ENCODE results near the gene PTCD3.

PTCD3 gene

DNA sequence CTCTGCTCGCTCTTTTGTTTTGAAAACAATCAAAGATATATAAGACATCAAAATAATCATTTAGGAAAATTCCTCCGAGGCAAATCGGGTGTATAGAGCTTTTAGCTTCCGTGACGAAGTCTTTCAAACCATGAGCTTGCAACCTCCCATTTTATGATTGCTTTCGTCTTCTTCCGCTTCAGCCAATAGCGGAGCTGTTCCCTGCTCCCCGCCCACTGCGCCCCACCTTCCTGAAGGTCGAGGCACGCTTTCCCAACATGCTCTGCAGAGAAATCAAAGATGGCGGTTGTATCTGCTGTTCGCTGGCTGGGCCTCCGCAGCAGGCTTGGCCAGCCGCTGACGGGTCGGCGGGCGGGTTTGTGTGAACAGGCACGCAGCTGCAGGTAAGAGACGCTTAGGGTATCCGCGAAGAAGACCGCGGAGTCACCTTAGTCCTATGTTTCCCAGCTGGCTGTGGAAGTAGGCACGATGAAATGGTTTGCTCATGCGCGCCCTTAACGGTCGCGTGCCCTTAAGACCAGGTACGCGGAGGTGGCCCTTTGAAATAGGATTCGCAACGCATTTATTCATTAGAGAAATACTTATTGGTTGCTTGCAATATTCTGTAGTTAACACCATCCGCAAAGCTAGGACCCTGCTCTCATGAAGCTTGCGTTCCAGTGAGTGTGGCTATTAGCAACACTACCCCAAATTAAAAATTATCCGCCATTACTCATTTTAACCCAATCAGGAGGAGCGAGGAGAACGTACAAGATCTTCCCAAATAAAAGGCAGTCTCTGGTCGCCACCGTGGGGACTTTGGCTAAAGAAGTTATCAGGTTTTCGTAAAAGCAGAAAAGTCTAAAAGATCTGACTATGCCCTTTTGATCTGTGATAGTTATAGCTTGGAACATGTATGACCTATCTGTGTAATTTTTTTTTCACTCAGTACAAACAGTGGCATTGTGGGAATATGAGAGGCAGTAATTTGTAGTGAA is at the start of gene PTCD3:
Gene PTCD3 (plus strand): TSS at position 267 of the 977 bp plus-strand sequence. CDS start 13 bp downstream, at position 280.
- DNase-seq (ENCODE audit: extremely low spot score, insufficient read length, low read depth), result peak; percentile 75
- FAIRE-seq, result peak; percentile 96

- DNase-seq (ENCODE audit: extremely low spot score, insufficient read length, low read depth) (no peak), FAIRE-seq (no peak)
Observed at GRCh38 chr2:86056590-86057331, 49.3 kb upstream of the PTCD3 start.

DNA sequence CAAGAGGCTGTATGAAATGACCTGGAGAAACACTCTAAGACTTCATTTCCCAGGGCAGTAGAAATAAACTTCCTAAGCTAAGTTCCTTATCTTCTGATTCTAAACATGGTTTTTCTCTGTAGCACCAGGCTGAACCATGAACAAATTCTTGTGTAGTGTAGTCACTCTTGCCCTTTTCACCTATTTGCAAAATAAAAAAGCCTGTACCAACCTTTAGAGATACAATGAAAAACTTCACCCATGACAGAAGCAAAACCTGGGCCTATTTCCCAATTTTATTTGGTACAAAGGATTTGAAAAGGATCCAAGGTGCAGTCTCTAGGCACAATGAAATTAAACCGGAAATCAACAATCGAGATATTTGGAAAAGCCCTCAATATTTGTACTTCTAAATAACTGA is 44.0 kb upstream of the PTCD3 start:
- DNase-seq (ENCODE audit: extremely low spot score, insufficient read length, low read depth) (no peak), FAIRE-seq (no peak)

DNA sequence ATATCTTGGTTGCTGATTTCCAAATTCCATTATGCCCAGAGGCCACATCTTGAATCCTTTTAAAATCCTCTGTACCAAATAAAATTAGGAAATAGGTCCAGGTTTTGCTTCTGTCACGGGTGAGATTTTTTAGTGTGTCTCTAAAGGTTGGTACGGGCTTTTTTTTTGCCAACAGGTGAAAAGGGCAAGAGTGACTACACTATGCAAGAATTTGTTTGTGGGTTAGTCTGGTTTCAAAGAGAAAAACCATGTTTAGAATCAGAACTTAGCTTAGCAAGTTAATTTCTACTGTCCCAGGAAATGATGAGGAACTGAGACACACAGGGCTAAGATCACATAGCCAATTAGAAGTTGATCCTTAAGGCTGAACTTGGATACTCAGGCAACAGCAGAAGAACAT is 42.0 kb upstream of the PTCD3 start:
- FAIRE-seq (no peak), DNase-seq (ENCODE audit: extremely low spot score, insufficient read length, low read depth) (no peak)

DNA sequence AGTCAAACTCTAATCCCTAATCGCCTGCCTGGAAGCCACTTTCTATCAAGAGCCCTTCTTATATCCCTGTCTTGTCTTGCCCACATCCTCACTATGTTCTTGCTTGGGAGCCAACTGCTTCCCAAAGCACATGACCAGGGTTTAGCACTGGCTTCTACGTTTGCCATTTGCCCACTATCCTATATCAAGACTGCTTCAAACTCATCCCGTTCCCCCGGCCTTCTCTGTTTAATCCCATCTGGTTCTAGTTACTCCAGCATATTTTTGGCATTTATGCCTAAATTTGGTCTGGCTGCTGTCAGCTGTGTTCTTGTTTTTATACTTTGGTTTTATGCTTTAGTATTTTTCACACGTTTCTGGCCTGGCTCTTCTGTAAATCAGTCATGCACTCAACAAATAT is 40.5 kb upstream of the PTCD3 start:
- FAIRE-seq (no peak), DNase-seq (ENCODE audit: extremely low spot score, insufficient read length, low read depth) (no peak)

DNA sequence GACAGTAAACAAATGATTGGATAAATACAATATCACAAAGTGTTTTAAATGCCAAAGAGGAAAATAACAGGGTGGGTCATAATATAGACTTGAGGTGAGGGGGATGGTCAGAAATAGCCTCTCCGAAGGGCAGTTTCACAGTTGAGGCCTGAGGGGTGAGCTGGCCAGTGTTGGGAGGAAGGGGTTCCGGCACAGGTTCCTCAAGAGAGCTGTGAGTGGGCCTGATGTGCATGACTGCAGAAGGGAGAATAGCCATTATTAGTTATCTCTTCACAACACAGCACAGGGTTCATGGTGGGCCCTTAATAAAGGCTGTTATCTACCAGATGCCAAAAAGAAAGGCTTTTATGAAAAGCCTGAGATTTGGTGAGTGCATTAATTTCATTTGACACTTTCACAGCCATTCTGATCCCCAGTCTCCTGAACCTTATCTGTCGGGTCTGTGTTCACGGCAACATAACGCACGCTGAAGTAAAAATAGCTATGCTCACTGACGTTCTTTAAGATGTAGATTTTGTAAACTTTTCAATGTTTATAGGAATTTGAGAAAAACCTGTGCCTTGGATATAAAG is 39.9 kb upstream of the PTCD3 start:
- FAIRE-seq, result no peak
- DNase-seq (ENCODE audit: extremely low spot score, insufficient read length, low read depth), result no peak

DNA sequence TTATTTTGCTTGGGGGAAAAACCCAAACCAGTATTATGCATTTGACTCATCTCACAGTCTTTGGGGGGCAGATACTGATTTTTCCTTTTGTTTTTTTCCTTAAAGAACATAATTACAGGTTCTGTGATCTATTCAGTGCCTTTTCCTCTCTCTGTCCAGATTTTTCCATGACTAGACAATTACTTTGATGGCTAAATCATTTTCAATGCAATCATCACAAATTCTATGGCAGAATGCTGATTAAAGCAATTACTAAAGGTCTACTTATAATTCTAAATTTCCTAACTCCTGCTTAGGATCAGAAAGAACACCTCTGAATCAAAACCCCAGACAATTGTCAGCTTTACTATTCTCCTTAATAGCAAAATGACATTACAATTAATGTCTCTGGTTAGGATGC is 39.1 kb upstream of the PTCD3 start:
- no peak for FAIRE-seq
- no peak for DNase-seq (ENCODE audit: extremely low spot score, insufficient read length, low read depth)

GRCh38 chr2:86068136-86068588 is 37.9 kb upstream of the PTCD3 start:
- DNase-seq (ENCODE audit: extremely low spot score, insufficient read length, low read depth) (no peak), FAIRE-seq (no peak)

DNA sequence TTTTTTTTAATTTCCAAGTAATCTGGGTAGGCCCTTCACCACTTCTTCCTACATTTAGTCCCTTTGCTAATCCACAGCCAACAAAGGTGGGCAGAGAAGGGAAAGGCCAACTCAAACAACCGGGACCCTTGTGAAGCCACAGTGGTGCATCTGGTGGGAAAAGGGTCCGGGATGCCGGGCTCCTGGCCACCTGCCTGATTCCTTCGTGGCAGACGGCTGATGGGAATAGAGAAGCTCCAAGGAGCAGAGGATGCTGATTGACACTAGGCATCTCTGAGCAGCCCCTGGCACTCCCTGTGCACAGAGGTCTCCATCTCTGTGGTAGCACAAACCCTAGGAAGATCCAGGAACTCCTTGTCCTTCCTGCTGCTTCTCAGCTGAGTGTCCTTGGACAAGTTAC is 37.4 kb upstream of the PTCD3 start:
- FAIRE-seq (no peak), DNase-seq (ENCODE audit: extremely low spot score, insufficient read length, low read depth) (no peak)

GRCh38 chr2:86069091-86069685 is 36.8 kb upstream of the PTCD3 start:
- no peak for FAIRE-seq
- no peak for DNase-seq (ENCODE audit: extremely low spot score, insufficient read length, low read depth)

- FAIRE-seq (no peak), DNase-seq (ENCODE audit: extremely low spot score, insufficient read length, low read depth) (no peak)
Observed at GRCh38 chr2:86069783-86070339, 36.2 kb upstream of the PTCD3 start.

DNA sequence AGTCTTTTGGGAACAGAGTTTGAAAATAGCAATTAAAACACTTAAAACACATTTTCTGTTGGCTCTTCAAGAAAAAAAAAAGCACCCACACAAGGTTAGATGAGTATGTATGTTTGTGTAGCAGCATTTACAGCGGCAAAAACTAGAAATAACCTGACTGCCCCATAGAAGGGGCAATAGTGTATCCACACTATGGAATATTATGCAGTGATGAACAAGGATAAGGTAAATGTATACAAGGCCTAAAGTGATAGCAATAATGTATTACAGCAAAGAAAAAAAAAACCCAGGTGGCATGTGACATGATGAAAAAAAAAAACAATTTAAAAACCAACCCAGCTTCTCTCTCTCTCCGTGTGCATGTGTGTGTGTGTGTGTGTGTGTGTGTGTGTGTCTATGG is 35.2 kb upstream of the PTCD3 start:
- FAIRE-seq (no peak), DNase-seq (ENCODE audit: extremely low spot score, insufficient read length, low read depth) (no peak)

- peak; percentile 78 for FAIRE-seq
Observed at GRCh38 chr2:86072271-86072858, 33.7 kb upstream of the PTCD3 start.

GRCh38 chr2:86073225-86073624 is 32.8 kb upstream of the PTCD3 start:
- no peak for FAIRE-seq
- DNase-seq (ENCODE audit: extremely low spot score, insufficient read length, low read depth), result no peak

More at GRCh38 chr2:86072271-86072858, 33.7 kb upstream of the PTCD3 start:
- DNase-seq (ENCODE audit: extremely low spot score, insufficient read length, low read depth), result peak; percentile 29

DNA sequence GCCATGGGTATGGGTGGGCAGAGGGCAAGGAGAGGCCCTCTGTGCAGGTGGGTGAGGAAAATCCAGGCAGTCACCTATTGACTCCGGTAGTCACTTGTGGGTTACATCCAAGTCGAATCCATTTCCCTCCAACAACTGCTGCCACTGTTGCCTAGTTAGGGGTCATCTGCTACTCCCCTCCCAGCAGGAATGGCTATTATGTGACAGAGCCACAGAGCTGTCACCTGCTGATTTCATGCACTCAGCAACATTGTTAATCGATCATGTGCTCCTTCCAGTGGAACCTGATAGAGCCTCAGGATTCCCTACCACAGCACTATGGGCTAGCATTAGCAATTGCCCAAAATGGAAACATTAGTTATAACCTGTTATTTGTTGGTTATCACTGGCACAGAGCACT is 31.8 kb upstream of the PTCD3 start:
- no peak for FAIRE-seq

DNA sequence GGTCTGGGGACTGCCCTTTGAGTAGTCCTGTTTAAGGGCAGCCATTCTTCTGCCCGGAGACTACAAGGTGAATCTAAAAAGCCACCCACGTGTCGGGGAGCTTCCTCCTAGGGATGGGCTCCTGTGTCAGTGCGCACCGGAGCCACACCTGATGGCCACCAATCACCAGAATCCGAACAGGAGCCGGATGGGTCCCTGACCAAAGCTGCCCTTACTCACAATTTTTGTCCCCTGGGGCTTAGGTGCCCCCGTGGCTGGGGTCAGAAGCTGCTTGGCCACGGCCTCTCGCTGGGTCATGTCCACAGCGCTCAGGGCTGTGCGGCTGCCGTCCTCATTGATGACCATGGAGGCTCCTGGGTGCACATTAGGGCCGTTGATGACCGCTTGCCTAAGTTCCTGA is 31.2 kb upstream of the PTCD3 start:
- DNase-seq (ENCODE audit: extremely low spot score, insufficient read length, low read depth), result no peak
- no peak for FAIRE-seq

More for the DNA sequence above, 31.8 kb upstream of the PTCD3 start:
- DNase-seq (ENCODE audit: extremely low spot score, insufficient read length, low read depth), result no peak

DNA sequence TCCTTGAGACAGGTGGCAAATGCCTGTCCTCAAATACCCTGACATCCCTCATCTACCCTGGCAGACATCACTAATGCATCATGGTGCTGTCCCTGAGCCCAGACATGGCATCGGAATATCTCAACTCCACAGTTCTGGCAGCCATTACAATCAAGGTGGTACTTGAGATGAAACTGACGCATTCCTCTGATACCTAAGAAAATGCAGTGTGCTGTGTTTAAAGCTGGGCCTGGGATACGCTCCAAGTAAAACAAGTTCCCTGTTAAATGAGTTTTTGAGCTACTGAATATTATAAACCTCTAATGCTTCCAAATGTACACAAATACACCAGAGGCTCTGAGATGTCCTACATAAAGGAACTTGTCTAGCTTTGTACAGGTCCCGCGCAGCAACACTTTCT is 30.1 kb upstream of the PTCD3 start:
- FAIRE-seq, result no peak
- no peak for DNase-seq (ENCODE audit: extremely low spot score, insufficient read length, low read depth)

- DNase-seq (ENCODE audit: extremely low spot score, insufficient read length, low read depth) (no peak), FAIRE-seq (peak; percentile 78)
Observed at GRCh38 chr2:86078774-86079545, 27.1 kb upstream of the PTCD3 start.
